WERI-Rb-1 (cell line): ENCODE data around the gene RABEP2.

Experiments used
- DNase-seq: peaks from one replicate; pipeline ENCODE4 v3.0.0-alpha.2; 2020
- H3K27ac ChIP-seq: fragments of 250-450 bp; sonication (Bioruptor Pico); 2 replicates; pipeline ENCODE4 v1.5.1; 2020; ENCODE audit warnings: mild to moderate bottlenecking, moderate library complexity
- H3K27me3 ChIP-seq: fragments of 250-450 bp; sonication (Bioruptor Pico); 2 replicates; pipeline ENCODE4 v1.5.1; 2021; ENCODE audit warnings: mild to moderate bottlenecking, low read depth, moderate library complexity; ENCODE audit not compliant: insufficient read depth, severe bottlenecking
- H3K36me3 ChIP-seq: fragments of 250-450 bp; sonication (Bioruptor Pico); 2 replicates; pipeline ENCODE4 v1.5.1; 2020; ENCODE audit warnings: mild to moderate bottlenecking, moderate library complexity
- H3K4me3 ChIP-seq: 2 replicates; pipeline ENCODE4 v1.5.1; 2011; ENCODE audit warnings: low read depth, mild to moderate bottlenecking, control low read depth, low read length
- H3K9me3 ChIP-seq: fragments of 250-450 bp; sonication (Bioruptor Pico); 2 replicates; pipeline ENCODE4 v1.5.1; 2021; ENCODE audit warnings: mild to moderate bottlenecking, moderate library complexity; ENCODE audit not compliant: severe bottlenecking
- TF ChIP-seq, protein P1 (sequence below): IDR thresholded peaks from 2 replicates; pipeline ENCODE4 v1.5.1; 2011; ENCODE audit warnings: low read depth, mild to moderate bottlenecking, control low read depth, inconsistent platforms, low read length

RABEP2 gene

DNA sequence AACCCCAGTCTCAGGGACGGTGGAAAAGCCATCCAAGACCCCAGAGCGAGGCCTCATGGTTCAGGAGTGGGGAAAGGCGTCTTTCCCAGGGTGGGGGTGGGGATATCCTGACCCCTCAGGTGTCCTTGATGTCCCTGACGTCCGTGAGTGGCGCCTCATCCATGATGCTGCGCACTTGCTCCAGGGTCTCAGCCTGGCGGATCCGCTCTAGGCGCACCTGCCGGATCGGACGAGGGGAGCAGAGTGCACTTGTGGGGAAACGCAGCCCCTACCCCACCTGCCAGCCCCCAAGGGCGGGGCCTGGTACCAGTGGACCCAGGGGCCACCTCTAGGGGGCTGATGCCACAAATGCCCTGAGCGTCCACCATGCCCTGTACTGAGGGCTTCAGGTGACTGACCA is 20.2 kb downstream of the RABEP2 start:
- TF ChIP-seq, protein P1, sequence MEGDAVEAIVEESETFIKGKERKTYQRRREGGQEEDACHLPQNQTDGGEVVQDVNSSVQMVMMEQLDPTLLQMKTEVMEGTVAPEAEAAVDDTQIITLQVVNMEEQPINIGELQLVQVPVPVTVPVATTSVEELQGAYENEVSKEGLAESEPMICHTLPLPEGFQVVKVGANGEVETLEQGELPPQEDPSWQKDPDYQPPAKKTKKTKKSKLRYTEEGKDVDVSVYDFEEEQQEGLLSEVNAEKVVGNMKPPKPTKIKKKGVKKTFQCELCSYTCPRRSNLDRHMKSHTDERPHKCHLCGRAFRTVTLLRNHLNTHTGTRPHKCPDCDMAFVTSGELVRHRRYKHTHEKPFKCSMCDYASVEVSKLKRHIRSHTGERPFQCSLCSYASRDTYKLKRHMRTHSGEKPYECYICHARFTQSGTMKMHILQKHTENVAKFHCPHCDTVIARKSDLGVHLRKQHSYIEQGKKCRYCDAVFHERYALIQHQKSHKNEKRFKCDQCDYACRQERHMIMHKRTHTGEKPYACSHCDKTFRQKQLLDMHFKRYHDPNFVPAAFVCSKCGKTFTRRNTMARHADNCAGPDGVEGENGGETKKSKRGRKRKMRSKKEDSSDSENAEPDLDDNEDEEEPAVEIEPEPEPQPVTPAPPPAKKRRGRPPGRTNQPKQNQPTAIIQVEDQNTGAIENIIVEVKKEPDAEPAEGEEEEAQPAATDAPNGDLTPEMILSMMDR = 0 out of 2 replicates have a peak, but pooled peaks have one; percentile 13
- peaks cover 53% of the 10 kb centered on the region for H3K36me3 ChIP-seq
- no peak for DNase-seq
- no peaks in the 10 kb centered on the region for H3K9me3 ChIP-seq
- H3K27me3 ChIP-seq = no peaks in the 10 kb centered on the region
- peak overlapping the region; percentile 77 for H3K27ac ChIP-seq
- no peak overlapping the region for H3K4me3 ChIP-seq

DNA sequence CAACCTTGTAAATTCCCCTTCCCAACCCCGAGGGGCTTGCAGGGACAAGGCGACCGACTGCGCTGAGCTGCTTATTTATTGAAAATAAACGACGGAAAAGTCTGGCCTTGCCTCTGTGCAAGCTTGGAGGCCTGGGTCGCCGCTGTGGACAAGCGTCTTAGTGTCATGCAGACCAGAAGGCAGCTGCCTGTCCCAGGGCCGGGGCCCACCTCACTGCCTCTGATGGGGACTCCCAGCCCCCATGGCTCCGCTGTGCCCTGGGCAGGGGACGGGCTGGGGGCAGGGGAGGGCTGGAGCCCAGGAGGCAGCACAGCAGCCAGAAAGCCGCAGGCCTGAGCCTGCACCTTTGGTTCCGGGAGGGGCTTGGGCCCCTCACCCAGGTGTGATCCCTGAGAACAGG is 20.7 kb downstream of the RABEP2 start:
- TF ChIP-seq, protein P1 = no peak
- no peaks in the 10 kb centered on the region for H3K27me3 ChIP-seq
- no peak for DNase-seq

DNA sequence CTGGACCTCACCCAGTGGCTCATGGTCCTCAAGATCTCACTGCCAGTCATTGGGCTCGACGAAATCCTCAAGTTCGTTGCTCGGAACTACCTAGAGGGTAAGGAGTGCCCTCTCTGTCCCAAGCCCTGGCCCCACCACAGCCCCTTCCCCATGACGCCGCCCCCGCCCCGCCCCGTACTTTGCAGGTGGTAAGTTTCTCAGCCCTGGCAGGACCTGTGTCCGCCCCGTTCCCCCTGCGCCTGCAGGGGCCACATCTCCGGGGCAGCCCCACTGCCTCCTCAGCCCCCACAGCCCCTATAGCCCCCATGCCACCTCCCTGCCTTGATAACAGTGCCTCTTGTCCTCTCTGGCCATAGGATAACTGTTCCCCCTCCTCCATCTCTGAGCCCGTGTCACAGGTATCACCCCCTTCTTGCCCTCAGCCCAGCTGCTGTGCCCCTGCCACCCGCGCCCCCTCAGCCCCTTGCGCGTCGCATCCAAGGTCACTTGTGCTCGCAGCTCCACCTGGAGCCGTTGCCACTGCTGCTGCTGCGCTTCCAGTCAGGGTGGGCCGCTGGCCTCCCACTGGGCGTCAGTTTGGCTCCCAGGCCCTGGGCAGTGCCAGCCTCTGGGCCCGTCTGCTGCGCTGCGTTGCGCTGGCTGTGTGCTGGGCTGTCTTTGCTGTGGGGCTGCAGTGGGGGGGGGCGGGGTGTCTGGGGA is 21.5 kb downstream of the RABEP2 start:
- H3K27me3 ChIP-seq = no peaks in the 10 kb centered on the region
- peaks cover 57% of the 10 kb centered on the region for H3K36me3 ChIP-seq
- no peak for DNase-seq
- no peak overlapping the region for H3K27ac ChIP-seq
- H3K4me3 ChIP-seq = no peak overlapping the region
- TF ChIP-seq, protein P1 = no peak
- no peaks in the 10 kb centered on the region for H3K9me3 ChIP-seq

More for the DNA sequence above, 20.7 kb downstream of the RABEP2 start:
- Histone ChIP-seq H3K27ac (peak overlapping the region; percentile 77), H3K9me3 (no peaks in the 10 kb centered on the region), H3K4me3 (no peak overlapping the region), H3K36me3 (peaks cover 53% of the 10 kb centered on the region)

DNA sequence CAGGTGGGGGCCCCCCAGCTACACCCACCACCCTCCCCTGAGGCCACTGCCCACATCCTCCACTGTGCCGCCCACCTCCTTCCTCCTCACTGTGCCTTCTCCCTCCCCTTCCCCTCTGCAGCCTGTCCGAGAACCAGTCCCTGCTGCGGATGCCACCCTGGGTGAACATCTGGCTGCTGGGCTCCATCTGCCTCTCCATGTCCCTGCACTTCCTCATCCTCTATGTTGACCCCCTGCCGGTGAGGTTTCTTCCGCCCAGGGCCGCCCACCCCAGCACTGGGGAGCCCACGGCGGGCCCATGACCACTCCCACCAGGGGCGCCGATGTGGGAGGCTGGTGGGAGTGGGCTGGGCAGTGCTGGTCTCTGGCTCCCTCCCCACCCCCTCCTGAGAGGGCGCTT is 22.1 kb downstream of the RABEP2 start:
- no peaks in the 10 kb centered on the region for H3K9me3 ChIP-seq
- no peak for DNase-seq
- TF ChIP-seq, protein P1 = no peak
- no peak overlapping the region for H3K27ac ChIP-seq
- H3K27me3 ChIP-seq = no peaks in the 10 kb centered on the region
- peaks cover 57% of the 10 kb centered on the region for H3K36me3 ChIP-seq
- H3K4me3 ChIP-seq = no peak overlapping the region

DNA sequence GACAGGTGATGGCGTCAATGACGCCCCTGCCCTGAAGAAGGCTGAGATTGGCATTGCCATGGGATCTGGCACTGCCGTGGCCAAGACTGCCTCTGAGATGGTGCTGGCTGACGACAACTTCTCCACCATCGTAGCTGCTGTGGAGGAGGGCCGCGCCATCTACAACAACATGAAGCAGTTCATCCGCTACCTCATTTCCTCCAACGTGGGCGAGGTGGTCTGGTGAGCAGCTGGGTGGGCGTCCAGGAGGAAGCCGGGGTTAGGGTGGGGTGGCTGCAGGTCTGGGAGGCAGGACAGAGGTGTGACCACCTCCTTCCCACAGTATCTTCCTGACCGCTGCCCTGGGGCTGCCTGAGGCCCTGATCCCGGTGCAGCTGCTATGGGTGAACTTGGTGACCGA is 23.2 kb downstream of the RABEP2 start:
- no peak overlapping the region for H3K27ac ChIP-seq
- DNase-seq = no peak
- no peaks in the 10 kb centered on the region for H3K9me3 ChIP-seq
- no peaks in the 10 kb centered on the region for H3K27me3 ChIP-seq
- H3K36me3 ChIP-seq = peaks cover 56% of the 10 kb centered on the region
- no peak overlapping the region for H3K4me3 ChIP-seq
- TF ChIP-seq, protein P1 = no peak

GRCh38 chr16:28900601-28901000 is 24.4 kb downstream of the RABEP2 start:
- Histone ChIP-seq H3K36me3 (peaks cover 53% of the 10 kb centered on the region), H3K27me3 (no peaks in the 10 kb centered on the region), H3K27ac (no peak overlapping the region), H3K9me3 (no peaks in the 10 kb centered on the region), H3K4me3 (no peak overlapping the region)
- TF ChIP-seq, protein P1 = no peak
- DNase-seq = no peak
